ENCODE results near the gene DCAF6.
A peak's percentile ranks its signal among the peaks of the same experiment; 100 is the strongest.

The DCAF6 gene

DNA sequence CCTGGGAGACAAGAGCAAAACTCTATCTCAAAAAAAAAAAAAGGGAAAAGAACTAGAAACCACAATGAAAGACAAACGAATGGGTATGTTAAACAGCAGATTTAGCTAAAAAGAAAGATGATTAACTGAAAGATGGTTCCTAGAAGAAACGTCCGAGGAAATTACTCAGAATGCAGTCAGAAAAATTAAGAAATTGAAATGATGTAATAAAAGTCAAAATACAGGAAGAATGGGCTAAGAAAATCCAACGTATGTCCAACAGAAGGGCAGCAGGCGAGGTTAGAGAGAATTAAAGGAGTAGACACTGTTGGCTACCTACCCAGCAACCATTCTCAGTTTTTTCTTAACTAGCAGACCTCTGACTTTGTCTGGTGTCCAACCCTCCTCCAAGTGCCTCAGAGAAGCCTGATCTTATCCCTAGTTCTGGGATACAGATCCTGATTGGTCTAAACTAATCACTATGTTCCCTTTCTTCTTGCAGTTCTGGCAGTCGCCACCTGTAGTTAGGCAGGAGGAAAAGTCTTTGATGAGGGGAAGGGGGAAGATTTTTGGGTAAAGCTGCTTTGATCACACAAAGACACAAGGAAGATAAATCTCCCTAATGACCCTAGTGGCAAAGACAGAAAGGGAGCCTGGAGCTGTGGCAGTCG lies 174.5 kb downstream of the DCAF6 start:
- no peak for DNase-seq

DNA sequence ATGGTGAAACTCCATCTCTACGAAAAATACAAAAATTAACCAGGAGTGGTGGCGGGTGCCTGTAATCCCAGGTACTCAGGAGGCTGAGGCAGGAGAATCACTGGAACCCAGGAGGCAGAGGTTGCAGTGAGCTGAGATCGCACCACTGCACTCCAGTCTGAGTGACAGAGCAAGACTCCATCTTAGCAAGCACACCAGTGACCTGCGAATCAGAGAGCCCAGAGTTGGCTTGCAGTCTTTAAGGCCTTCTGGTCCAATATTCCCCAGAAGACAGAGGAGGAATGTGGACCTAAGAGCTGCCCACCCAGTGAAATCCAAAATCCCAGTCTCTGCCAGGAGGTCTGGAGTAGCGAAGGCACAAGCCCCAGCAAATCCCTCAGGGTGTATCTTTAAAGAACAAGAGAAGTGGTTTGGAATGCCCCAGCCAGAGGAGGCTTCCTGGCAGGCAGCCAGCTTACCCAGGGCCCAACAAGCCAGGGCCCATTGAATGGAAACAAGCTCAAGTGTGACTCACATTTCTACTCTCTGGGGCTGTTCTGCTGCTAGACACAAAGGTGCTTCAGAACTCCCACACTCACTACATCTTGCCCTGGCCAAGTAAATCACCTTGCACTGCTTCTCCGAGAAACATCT lies 176.3 kb downstream of the DCAF6 start:
- no peak for DNase-seq

GRCh38 chr1:168114845-168115244 lies 178.4 kb downstream of the DCAF6 start:
- DNase-seq = no peak

DNA sequence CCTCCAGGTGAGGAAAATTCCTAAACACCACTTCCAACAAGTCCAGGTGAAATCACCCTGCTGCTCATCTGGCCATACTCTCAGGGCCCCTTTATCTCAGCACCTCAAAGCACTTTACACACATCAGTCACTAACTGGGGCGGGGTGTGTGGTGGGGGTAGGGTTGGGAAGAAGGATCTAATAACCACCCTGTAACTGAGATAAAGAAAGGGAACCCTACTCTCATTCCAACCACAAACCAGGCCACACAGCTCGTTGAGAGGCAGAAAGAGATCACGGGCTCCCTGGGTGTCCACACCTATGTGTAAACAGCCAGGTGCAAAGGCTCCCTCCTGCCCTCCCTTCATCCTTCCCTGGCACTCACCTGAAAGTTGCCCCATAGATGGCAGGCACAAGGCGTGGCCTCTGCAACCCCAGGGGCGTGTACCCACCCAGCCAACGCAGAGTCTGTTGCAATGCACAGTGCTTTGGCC lies 179.9 kb downstream of the DCAF6 start:
- no peak for DNase-seq

GRCh38 chr1:168119750-168120149 lies 183.3 kb downstream of the DCAF6 start:
- no peak for DNase-seq

- DNase-seq = peak; percentile 79
These were observed 185.0 kb downstream of the DCAF6 start for GRCh38 chr1:168121401-168122011.

GRCh38 chr1:168125051-168125450 lies 188.6 kb downstream of the DCAF6 start:
- no peak for DNase-seq

All from right forelimb (tissue), 1 donor.